H1 (cell line): ENCODE results near the gene OGDH. TPM values are rescaled to one million over a fixed set of nuclear protein-coding genes. Genes with fewer than 3 reads are reported as not detected.

ENCODE experiments used
- ASH2L ChIP-seq: fragments of 200-600, 300-600 bp; sonication (generic); IDR thresholded peaks from one replicate; pipeline ENCODE4 v1.7.1; 2017; ENCODE audit warnings: low read length
- BRCA1 ChIP-seq: IDR thresholded peaks from 2 replicates; pipeline ENCODE4 v1.6.1; 2012; ENCODE audit warnings: low read depth, low read length, improper control_type of control experiment
- CBX5 ChIP-seq: fragments of 300-800, 300-1000 bp; sonication (generic); IDR thresholded peaks from 2 replicates; pipeline ENCODE4 v1.7.1; 2016; ENCODE audit warnings: antibody characterized with exemption, low read length, low read depth
- HDAC2 ChIP-seq, 2 experiments: fragments of 300-600 bp in 1 of 2; sonication (generic) in 1 of 2; IDR thresholded peaks; 2 replicates each; pipeline ENCODE4 v1.6.1; 2011 to 2012; ENCODE audit warnings: low read depth in 2 of 2, low read length in 2 of 2, mild to moderate bottlenecking in 2 of 2, moderate library complexity in 2 of 2, borderline replicate concordance in 1 of 2, inconsistent platforms in 1 of 2
- JUND ChIP-seq: IDR thresholded peaks from 2 replicates; pipeline ENCODE4 v1.6.1; 2011; ENCODE audit warnings: mild to moderate bottlenecking, improper control_type of control experiment, low read length
- NANOG ChIP-seq: IDR thresholded peaks from 2 replicates; pipeline ENCODE4 v1.6.1; 2011; ENCODE audit warnings: low read length, low read depth, mild to moderate bottlenecking, inconsistent platforms; ENCODE audit not compliant: insufficient read depth, poor library complexity, severe bottlenecking
- PHF8 ChIP-seq: fragments of 200-600 bp; sonication (generic); conservative IDR thresholded peaks from 2 replicates; pipeline ENCODE4 v1.7.1; 2012; ENCODE audit warnings: low read depth, mild to moderate bottlenecking, inconsistent platforms, low read length, moderate library complexity
- POU5F1 ChIP-seq: IDR thresholded peaks from 2 replicates; pipeline ENCODE4 v1.6.1; 2011; ENCODE audit warnings: low read depth, mild to moderate bottlenecking, low read length, moderate library complexity
- RXRA ChIP-seq: IDR thresholded peaks from 2 replicates; pipeline ENCODE4 v1.6.1; 2011; ENCODE audit warnings: low read depth, mild to moderate bottlenecking, low read length, moderate library complexity; ENCODE audit not compliant: insufficient read depth
- polyA plus RNA-seq, 7 experiments: library from polyadenylated mRNA; depleted of rRNA in 3 of 7; stranded (reverse) in 5 of 7; unstranded in 2 of 7; fragments of >200 nt in 5 of 7; fragments of 200-250 nt in 2 of 7; gene quantifications; 1 replicate in 5 of 7; 2 replicates in 1 of 7; 4 replicates in 1 of 7; pipeline versions ENCODE4 v1.2.1 to v1.2.3, GENCODE V29; 2011 to 2013; ENCODE audit warnings: missing spikeins in 2 of 7, mixed read lengths in 2 of 7
- total RNA-seq: library from RNA; stranded (reverse); fragmentation: NEBNext Ultra II Directional; extraction: Animal tissue kit (Norgen Biotek cat#: 25700); gene quantifications from 2 replicates; pipeline ENCODE4 v1.2.1, GENCODE V29; 2021
- TF ChIP-seq, protein P1 (sequence below): fragments of 300-600 bp; sonication (generic); IDR thresholded peaks from 2 replicates; pipeline ENCODE4 v1.7.1; 2012; ENCODE audit warnings: low read length, moderate library complexity, mild to moderate bottlenecking, inconsistent platforms; ENCODE audit not compliant: insufficient replicate concordance

OGDH gene
- total and polyA plus RNA-seq, 2 of the 8 experiments (the other 6 are each of a cell fraction or from before 2014, with no cell fraction given) = 71.6 to 91.6 TPM

- TF ChIP-seq, protein P1, sequence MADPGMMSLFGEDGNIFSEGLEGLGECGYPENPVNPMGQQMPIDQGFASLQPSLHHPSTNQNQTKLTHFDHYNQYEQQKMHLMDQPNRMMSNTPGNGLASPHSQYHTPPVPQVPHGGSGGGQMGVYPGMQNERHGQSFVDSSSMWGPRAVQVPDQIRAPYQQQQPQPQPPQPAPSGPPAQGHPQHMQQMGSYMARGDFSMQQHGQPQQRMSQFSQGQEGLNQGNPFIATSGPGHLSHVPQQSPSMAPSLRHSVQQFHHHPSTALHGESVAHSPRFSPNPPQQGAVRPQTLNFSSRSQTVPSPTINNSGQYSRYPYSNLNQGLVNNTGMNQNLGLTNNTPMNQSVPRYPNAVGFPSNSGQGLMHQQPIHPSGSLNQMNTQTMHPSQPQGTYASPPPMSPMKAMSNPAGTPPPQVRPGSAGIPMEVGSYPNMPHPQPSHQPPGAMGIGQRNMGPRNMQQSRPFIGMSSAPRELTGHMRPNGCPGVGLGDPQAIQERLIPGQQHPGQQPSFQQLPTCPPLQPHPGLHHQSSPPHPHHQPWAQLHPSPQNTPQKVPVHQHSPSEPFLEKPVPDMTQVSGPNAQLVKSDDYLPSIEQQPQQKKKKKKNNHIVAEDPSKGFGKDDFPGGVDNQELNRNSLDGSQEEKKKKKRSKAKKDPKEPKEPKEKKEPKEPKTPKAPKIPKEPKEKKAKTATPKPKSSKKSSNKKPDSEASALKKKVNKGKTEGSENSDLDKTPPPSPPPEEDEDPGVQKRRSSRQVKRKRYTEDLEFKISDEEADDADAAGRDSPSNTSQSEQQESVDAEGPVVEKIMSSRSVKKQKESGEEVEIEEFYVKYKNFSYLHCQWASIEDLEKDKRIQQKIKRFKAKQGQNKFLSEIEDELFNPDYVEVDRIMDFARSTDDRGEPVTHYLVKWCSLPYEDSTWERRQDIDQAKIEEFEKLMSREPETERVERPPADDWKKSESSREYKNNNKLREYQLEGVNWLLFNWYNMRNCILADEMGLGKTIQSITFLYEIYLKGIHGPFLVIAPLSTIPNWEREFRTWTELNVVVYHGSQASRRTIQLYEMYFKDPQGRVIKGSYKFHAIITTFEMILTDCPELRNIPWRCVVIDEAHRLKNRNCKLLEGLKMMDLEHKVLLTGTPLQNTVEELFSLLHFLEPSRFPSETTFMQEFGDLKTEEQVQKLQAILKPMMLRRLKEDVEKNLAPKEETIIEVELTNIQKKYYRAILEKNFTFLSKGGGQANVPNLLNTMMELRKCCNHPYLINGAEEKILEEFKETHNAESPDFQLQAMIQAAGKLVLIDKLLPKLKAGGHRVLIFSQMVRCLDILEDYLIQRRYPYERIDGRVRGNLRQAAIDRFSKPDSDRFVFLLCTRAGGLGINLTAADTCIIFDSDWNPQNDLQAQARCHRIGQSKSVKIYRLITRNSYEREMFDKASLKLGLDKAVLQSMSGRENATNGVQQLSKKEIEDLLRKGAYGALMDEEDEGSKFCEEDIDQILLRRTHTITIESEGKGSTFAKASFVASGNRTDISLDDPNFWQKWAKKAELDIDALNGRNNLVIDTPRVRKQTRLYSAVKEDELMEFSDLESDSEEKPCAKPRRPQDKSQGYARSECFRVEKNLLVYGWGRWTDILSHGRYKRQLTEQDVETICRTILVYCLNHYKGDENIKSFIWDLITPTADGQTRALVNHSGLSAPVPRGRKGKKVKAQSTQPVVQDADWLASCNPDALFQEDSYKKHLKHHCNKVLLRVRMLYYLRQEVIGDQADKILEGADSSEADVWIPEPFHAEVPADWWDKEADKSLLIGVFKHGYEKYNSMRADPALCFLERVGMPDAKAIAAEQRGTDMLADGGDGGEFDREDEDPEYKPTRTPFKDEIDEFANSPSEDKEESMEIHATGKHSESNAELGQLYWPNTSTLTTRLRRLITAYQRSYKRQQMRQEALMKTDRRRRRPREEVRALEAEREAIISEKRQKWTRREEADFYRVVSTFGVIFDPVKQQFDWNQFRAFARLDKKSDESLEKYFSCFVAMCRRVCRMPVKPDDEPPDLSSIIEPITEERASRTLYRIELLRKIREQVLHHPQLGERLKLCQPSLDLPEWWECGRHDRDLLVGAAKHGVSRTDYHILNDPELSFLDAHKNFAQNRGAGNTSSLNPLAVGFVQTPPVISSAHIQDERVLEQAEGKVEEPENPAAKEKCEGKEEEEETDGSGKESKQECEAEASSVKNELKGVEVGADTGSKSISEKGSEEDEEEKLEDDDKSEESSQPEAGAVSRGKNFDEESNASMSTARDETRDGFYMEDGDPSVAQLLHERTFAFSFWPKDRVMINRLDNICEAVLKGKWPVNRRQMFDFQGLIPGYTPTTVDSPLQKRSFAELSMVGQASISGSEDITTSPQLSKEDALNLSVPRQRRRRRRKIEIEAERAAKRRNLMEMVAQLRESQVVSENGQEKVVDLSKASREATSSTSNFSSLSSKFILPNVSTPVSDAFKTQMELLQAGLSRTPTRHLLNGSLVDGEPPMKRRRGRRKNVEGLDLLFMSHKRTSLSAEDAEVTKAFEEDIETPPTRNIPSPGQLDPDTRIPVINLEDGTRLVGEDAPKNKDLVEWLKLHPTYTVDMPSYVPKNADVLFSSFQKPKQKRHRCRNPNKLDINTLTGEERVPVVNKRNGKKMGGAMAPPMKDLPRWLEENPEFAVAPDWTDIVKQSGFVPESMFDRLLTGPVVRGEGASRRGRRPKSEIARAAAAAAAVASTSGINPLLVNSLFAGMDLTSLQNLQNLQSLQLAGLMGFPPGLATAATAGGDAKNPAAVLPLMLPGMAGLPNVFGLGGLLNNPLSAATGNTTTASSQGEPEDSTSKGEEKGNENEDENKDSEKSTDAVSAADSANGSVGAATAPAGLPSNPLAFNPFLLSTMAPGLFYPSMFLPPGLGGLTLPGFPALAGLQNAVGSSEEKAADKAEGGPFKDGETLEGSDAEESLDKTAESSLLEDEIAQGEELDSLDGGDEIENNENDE = no peak
- TF ChIP-seq BRCA1 = no peak
- no peak for TF ChIP-seq HDAC2 (IDR thresholded peaks at IDR 0.05; ENCODE audit: borderline replicate concordance in 1 of 2, low read depth in 2 of 2, low read length in 2 of 2)
- peak; percentile 5 for TF ChIP-seq ASH2L
- TF ChIP-seq NANOG = peak; percentile 8
- TF ChIP-seq POU5F1 = no peak
- no peak for TF ChIP-seq JUND
- peak; percentile 57; the same call in 1 of the 2 replicates for TF ChIP-seq PHF8
- no peak for TF ChIP-seq RXRA
- TF ChIP-seq CBX5 = no peak
Observed at GRCh38 chr7:44581879-44582603, 24.4 kb upstream of the OGDH start, which contains the start of gene TMED4 (continued).
